ENCODE measurements around the gene INHA.

Gene INHA, protein sequence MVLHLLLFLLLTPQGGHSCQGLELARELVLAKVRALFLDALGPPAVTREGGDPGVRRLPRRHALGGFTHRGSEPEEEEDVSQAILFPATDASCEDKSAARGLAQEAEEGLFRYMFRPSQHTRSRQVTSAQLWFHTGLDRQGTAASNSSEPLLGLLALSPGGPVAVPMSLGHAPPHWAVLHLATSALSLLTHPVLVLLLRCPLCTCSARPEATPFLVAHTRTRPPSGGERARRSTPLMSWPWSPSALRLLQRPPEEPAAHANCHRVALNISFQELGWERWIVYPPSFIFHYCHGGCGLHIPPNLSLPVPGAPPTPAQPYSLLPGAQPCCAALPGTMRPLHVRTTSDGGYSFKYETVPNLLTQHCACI

DNA sequence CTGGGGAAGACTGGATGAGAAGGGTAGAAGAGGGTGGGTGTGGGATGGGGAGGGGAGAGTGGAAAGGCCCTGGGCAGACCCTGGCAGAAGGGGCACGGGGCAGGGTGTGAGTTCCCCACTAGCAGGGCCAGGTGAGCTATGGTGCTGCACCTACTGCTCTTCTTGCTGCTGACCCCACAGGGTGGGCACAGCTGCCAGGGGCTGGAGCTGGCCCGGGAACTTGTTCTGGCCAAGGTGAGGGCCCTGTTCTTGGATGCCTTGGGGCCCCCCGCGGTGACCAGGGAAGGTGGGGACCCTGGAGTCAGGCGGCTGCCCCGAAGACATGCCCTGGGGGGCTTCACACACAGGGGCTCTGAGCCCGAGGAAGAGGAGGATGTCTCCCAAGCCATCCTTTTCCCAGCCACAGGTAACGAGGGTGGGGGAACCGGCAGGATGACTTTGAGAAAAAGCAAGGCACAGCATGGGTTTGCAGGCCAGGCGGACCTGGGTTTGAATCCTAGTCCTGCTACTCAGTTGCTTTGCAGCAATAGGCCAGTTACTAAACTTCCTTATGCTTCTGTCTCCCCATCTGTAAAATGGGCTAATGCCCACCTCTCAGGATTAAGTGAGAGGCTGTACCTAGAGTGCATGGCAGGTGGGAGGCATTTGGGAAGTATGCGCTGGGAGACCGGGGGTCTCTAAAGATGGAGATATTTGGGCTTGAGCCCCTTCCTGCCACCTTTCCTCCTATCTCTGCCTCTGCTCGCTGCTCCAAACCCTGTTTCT lies at the start of gene INHA:
Gene INHA (plus strand): TSS at position 74 of the 765 bp plus-strand sequence. CDS start 65 bp downstream, at position 139.
- DNase-seq (ENCODE audit: low read depth, low spot score) = no peak

DNA sequence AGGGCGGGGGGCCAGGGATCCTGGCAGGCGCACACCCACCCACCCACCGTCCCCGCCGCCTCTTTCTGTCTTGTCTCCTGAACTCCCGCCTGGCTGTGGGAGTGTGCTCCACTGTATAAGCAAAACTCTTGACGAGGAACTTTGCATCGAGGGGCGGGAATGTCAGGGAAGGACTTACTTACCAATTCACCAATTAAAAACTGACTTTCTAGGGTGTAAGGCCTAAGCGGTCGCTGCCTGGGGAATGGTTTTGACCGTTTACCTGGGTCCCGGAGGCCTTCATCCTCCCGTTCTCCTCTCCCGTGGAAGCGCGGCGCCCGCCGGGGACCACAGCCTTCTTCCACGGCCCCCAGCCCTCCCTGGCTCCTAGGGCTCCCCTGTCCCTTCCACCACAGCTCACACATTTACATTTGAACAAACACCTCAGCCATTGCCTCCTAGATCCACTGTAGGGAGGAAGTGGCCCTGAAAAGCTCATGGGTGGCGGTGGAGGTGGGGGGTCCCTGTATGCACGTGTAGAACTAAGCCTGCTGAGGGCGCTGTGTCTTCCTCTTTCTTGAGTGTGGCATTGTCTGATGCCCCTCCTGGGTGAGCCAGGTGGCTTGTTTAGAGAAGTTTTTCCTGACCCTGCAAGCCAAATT lies 49.0 kb upstream of the INHA start:
- no peak for DNase-seq (ENCODE audit: low read depth, low spot score)

DNA sequence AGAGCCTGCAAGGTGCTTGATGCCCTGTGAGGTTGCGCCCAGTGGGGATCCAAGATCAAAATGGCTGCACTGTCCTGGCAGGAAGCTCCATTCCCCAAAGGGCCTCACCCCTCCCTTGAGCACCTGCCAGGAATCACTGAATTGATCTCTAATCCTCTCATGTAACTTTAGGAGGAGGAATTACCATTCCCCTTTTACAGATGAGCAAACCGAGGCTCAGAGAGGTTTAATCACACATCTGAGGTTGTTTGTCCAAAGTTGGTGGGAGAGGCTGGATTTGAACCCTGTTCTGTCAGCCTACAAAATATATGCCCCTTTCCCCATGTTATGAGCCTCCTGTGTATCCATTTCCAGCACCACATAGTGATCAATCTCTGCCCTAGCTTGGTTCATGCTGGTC lies 47.3 kb upstream of the INHA start:
- no peak for DNase-seq (ENCODE audit: low read depth, low spot score)

DNA sequence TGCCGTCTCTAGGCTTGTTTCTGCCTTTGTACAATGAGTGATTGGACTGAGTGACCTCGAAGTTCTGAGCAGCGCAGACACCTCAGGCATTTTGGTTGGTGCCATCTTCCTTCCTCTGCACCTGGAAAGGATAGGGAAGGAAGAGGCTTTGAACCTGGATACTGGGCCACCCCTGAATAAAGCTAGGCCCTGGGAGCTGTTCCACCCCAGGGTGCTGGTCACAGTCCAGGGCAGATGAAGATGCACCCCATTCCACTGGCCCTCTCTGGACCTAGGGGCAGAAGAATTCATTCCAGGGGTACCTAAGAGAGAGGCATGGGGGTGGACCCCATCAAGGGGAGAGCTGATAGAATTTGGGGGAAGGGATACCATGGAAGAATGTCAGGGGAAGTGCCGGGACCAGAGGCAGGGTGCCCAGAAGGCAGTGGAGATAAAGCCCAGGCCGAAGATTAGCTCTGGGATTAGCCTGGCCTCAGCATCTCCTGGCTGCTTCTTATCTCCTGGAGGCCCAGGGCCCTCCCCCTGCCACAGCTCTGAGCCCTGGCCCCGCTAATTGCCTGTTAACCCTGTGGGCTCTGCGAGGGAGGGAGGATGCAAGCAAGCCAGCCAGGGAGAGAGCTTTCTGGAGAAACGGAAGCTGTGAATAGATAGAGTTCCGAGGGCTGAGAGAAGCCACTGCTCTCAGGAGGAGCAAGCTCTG lies 46.4 kb upstream of the INHA start:
- DNase-seq (ENCODE audit: low read depth, low spot score) = no peak

DNA sequence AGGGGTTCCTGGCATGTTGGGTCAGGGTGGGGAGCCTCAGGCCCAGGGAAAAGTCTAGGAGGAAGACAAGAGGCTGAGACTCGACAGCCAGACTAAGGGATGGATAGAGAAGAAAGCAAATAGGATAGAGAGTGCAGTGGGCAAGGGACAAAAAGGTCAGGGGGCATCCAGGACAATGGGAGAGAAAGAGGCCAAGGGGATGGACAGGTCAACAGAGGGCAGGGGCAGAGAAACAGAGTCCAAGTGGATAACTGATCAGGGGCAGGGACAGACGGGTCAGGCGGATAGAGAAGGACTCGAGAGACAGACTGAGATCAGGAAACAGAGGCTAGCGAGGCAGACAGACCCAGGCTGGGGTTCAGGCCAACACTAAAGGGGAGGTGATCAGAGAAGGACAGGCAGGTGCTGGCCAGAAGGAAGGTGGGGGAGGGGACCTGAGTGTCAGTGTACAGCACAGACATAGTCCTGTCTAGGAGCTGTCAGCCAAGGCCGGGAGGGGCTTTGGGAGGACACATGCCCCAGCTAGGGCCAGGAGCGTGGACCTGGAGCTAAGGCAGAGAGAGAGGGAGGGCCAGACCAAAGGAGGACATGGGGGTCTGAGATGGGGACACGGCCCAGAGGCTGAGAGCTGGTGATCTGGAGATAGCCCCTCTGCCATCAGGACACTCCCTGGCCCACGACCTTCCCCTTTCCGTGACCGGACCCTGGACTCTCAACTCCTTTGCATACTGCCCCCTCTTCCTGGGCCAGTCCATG lies 45.6 kb upstream of the INHA start:
- no peak for DNase-seq (ENCODE audit: low read depth, low spot score)

DNA sequence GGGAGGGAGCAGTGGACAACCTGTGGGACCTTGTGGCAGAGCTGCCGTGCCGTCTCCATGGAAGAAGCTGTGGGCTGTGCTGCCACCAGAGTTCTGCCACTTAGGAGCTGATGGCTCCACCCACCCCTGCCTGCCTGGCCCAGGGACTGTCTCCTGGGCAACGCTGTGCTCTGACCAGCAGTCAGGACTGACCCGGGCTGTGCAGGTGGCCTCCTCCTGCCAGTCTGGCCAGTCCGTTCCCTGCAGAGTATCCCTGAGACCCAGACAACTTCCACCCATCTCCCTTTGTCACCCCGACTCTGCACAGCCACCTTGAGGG lies 45.1 kb upstream of the INHA start:
- no peak for DNase-seq (ENCODE audit: low read depth, low spot score)

DNA sequence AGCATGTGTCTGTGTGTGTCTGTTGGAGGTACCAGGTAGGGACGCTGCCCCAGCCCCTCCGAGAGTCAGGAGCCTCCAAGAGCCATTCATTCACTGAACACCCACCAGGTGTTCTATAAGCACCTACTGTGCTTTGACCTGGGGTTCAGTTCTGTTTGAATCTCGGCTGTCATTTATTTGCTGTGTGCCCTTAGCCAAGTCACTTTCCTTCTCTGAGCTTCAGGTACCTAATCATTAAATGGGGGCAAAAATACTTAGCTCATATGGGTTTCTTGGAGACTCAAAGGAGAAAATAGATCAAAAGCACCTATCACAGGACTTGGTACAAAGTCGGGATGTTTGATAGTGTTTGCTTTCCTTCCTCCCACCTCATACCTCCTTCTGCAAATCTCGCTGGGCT lies 44.6 kb upstream of the INHA start:
- DNase-seq (ENCODE audit: low read depth, low spot score) = no peak

DNA sequence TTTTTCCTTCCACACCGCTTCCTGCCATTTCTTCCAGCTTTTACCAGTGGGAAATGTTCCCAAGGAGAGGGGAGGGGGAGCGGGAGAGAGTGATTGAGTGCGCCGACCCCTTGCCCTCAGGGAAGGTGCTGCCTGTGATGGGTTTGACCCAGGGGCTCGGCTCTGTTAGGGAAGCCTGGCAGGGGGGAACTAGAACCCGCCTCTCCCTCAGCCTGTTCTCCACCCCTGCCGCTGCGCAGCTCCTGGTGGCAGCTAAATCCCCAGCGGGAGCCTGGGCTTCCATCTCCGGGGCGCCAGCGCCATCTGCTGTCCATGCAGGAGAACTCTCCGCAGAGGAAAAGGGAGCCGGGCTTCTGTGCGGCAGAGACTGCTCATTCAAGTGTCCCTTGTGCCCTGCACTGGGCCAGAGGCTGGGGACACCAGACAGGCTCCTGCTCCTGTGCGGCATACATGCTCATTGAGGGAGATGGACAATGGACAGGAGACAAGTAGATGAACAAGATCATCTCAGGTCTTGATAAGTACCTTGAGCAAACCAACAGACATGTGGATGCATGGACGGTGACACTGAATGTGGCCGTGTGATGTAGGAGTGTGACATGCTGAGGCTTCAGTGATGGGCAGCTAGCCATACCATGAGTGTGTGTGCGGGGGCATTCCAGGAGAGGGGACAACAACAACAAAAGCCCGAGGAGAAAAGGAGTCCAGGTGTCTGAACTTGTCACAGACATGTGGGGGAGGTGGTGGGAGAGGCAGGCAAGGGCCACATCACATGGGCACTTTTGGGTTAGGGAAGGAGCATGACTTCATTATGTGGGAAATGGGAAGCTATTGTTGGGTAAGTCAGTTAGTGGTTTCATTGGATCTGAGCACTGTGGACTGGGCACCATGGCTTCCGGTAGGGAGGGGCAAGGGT lies 41.8 kb upstream of the INHA start:
- DNase-seq (ENCODE audit: low read depth, low spot score) = peak; percentile 65

DNA sequence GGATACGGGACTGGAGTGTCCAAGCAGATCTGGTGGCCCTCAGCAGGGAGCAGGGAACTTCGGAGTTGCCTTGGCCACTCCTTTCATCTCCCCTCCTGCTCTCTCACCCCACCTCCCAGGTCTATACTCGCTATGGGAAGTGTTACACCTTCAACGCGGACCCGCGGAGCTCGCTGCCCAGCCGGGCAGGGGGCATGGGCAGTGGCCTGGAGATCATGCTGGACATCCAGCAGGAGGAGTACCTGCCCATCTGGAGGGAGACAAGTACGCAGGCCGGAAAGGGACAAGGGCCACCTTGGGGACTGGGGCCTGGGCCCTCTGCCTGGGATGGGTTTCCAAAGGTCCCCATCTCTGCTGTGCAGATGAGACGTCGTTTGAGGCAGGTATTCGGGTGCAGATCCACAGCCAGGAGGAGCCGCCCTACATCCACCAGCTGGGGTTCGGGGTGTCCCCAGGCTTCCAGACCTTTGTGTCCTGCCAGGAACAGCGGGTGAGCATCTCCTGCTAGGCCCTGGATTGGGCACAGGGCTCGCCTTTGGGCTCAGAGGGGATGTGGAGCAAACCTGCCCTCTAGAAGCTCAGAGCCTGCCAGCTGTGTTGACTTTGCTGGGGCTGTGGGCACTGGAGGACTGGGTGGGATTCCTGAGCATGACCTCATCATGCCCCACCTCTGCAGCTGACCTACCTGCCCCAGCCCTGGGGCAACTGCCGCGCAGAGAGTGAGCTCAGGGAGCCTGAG lies 40.3 kb upstream of the INHA start:
- DNase-seq (ENCODE audit: low read depth, low spot score) = no peak

DNA sequence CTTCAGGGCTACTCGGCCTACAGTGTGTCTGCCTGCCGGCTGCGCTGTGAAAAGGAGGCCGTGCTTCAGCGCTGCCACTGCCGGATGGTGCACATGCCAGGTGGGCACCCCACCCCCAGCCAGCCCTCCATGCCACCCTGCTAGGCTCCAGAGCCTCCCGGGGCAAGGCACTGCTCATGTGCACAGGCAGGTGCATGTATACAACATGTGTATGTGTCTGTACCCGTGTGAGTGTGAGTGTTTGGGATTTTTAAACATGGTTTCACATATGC lies 39.8 kb upstream of the INHA start:
- DNase-seq (ENCODE audit: low read depth, low spot score) = no peak

DNA sequence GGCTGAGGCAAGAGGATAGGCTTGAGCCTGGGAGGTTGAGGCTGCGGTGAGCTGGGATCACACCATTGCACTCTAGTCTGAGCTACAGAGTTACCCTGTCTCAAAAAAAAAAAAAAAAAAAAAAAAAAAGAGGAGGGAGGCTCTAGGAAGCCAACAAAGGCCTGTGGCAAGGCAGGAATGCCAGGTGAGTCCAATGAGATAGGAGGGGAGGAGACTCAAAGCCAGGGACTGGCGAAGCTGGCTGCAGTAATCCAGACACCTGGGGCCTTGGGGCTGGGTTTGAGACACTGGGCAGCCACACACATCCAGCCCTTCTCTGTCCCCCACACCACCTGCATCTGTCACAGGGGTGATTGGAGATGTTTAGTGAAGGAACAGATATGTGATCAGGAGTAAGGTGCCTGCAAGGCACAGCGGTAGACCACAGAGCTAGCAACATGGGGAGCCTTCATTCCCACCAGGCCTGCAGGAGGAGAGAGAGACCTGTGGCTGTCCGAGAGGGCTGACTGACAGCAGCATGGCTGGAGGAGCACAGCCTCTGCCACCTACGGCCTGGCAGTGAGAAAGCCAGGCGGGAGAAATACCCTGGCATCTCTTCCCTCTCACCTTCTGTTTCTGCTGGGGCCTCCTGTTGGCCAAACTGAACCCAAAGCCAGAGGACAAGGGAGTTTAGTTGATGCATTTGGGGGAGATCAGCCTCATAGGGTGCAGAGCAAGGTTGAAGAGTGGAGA lies 38.0 kb upstream of the INHA start:
- DNase-seq (ENCODE audit: low read depth, low spot score) = no peak

DNA sequence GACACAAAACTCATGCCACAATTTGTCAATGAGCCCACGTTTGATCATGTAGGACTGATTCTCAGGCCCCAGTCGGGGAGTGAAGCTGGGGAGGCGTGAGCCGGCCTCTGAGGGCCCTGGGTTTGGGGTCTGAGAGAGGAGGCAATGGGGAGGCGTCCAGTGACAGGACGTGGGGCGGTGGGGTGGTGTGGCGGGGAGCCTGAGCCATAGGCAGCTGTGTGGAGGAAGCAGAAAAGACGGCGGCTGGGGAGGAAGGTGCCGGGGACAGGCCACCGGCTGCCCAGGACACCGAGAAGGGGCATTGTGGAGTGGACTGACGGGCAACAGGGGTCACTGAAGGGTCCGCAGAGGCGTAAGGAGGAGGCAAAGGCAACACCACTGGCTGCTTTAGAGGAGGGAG lies 35.7 kb upstream of the INHA start:
- no peak for DNase-seq (ENCODE audit: low read depth, low spot score)

DNA sequence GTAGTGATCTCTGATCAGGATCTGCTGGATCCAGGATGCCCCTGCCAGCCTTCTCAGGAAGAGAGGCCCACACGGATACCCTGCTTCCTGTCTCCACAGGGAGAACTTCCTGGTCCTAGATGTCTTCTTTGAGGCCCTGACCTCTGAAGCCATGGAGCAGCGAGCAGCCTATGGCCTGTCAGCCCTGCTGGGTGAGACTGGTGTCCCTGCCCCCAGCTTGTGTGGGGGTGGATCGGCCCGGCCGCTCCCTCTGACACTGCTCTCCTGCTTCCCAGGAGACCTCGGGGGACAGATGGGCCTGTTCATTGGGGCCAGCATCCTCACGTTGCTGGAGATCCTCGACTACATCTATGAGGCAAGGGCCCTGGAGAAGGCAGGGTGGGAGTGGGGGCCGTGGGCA lies 35.1 kb upstream of the INHA start:
- no peak for DNase-seq (ENCODE audit: low read depth, low spot score)

DNA sequence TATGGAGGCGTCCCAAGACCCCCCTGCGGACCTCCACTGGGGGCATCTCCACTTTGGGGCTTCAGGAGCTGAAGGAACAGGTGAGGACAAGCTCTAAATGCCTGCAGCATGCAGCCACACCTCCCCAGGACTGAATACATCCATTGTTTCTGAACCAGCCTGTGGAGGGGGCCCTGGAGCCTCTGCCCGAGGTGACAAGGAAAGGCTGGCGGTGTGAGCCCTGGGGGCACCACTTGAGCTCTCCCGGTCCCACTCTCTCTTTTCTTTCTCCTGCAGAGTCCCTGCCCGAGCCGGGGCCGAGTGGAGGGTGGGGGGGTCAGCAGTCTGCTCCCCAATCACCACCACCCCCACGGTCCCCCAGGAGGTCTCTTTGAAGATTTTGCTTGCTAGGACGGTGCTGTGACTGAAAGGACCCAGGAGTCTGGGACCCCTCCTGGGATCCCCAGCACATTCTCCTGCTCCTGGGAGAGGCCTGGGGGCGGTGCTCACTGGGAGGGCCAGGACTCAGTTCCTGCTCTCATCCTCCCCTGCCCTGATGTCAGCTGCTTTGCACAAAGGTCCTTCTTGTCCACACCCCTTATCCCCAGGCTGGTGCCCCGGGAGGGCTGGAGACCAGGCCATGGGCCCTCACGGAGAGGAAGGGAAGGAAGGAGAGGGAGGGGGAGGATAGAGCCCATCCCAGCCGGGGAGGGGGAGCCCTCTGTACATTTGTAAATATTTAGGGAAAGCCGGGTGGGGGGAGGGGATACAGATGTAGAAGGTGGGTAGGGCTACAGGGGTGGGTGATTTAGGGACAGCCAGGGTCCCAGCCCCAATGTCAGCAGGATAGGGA lies 34.2 kb upstream of the INHA start:
- DNase-seq (ENCODE audit: low read depth, low spot score) = no peak

DNA sequence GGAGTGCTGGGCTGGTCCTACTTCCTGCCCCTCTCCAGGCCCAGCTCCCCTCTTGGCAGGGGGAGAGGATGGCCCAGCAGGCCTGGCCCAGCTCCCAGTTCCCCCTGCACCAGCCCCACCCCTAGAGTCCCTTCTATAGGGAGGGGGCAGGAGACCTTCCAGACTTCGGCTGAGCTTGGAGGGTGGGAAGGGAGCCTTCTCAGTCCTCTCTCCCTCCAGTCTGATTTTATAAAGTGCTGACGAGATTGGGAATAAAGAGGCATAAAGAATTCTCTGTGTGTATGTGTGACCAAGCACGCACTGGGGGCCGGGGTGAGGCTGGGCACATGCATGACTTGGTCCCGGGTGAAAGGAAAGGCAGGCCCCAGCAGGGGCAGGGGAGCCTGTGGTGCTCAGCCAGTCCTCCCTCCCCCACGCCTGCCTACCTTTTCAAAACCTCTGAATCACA lies 33.6 kb upstream of the INHA start:
- DNase-seq (ENCODE audit: low read depth, low spot score) = peak; percentile 44

DNA sequence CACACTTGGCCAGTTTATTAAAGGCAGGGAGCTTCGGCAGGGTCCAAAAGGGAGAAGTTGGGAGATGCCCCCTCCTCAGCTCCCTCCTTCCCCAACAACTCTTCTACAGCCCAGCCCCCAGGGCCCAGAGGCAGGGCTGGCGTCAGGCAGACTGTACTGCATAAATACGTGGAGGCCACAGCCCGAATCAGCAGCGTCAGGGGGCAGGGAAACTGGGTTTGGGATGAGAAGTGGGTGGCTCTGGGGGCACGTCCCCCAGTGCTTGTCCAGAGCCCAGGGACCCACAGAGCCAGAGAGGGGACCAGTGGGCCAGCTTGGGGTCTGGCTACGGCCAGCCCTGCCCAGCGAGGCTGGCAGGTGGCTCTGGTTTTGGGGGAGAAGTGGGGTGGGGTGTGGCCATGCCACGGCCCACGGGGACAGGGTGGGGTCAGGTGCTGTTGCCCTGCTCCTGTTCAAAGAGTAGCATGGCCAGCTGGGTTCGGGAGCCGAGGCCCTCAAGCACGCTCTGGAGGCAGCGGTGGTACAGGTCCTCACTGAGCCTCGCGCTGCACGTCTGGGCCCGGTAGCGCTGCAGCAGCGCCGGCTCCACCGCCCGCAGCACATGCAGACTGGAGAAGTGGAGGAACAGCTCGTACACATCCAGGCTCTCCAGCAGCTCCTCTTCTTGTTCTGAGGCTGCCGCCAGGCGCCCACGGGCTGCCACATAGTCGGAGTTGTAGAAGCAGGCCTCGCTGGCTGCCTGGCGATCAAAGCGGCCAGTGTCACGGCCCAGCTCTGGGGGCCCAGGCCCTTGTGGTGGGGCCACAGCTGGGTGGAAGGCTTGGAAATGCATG lies 32.9 kb upstream of the INHA start:
- no peak for DNase-seq (ENCODE audit: low read depth, low spot score)

DNA sequence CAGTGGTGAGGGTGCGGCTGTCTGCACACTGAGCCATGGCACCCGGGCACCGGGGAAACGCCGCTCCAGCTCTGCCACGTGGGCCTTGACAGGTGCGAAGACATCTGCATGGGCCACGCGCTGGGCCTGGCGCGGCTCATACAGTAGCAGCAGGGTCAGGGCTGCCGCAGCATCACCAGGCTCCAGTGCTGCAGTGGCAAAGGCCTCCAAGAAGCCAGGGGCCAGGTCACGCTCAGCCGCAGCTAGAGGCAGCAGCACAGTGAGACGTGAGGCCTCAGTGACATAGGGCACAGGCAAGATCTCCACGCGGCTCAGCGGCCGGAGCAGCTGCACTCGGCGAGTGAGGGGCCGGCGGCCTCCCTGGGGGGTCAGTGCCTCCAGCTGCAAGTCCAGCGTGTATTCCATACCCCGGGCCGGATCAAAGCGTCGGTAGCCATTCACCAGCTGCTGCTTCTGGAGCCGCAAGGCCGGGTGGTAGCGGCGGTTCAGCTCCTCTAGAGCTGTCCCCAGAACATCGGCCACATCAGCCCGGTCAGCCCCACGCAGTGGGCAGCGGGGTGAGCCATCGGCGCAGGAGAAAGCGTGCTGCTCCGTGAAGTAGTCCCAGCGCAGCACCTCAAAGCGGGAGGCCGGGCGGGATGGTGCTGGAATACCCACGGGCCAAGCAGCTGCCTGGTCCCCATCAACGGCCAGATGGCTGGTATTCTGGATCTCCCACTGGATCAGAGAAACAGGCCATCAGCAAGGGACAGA lies 32.0 kb upstream of the INHA start:
- DNase-seq (ENCODE audit: low read depth, low spot score) = no peak
